Measurements from ENCODE around the gene GABRB1. TPM values are rescaled to one million over a fixed set of nuclear protein-coding genes. Genes with fewer than 3 reads are reported as not detected.

The GABRB1 gene
- total RNA-seq, 1 donor from 2014 or later = not detected

- intact Hi-C loops (cut with DNase I) = no loop called here
- no peak for TF ChIP-seq CTCF (IDR thresholded peaks at IDR 0.05)
- no peak for TF ChIP-seq POLR2A (IDR thresholded peaks at IDR 0.05)
- TF ChIP-seq POLR2AphosphoS5 (IDR thresholded peaks at IDR 0.05; ENCODE audit: insufficient read depth in 1 of 2, low read depth in 1 of 2) = no peak
- Histone ChIP-seq H3K9me3 (no peaks in the 10 kb centered on the region), H3K4me1 (no peaks in the 10 kb centered on the region), H3K27me3 (no peaks in the 10 kb centered on the region), H3K27ac (no peak overlapping the region), H3K36me3 (no peaks in the 10 kb centered on the region), H3K4me3 (no peak overlapping the region)
- DNase-seq (ENCODE audit: extremely low spot score in 2 of 2) = no peak
Observed at GRCh38 chr4:47415719-47416118, 384.4 kb downstream of the GABRB1 start.

GRCh38 chr4:47418147-47418546, 386.8 kb downstream of the GABRB1 start:
- Histone ChIP-seq H3K9me3 (no peaks in the 10 kb centered on the region), H3K4me3 (no peak overlapping the region), H3K27ac (no peak overlapping the region), H3K36me3 (no peaks in the 10 kb centered on the region), H3K27me3 (no peaks in the 10 kb centered on the region), H3K4me1 (no peaks in the 10 kb centered on the region)
- intact Hi-C loops (cut with DNase I) = no loop called here
- TF ChIP-seq POLR2AphosphoS5 (IDR thresholded peaks at IDR 0.05; ENCODE audit: insufficient read depth in 1 of 2, low read depth in 1 of 2) (no peak), POLR2A (IDR thresholded peaks at IDR 0.05) (no peak), CTCF (IDR thresholded peaks at IDR 0.05) (no peak)
- DNase-seq (ENCODE audit: extremely low spot score in 2 of 2) = no peak

GRCh38 chr4:47419296-47419695, 387.9 kb downstream of the GABRB1 start:
- Histone ChIP-seq H3K27me3 (no peaks in the 10 kb centered on the region), H3K9me3 (no peaks in the 10 kb centered on the region), H3K36me3 (no peaks in the 10 kb centered on the region), H3K4me3 (no peak overlapping the region), H3K4me1 (no peaks in the 10 kb centered on the region), H3K27ac (no peak overlapping the region)
- DNase-seq (ENCODE audit: extremely low spot score in 2 of 2) = no peak
- intact Hi-C loops (cut with DNase I) = no loop called here
- TF ChIP-seq CTCF (IDR thresholded peaks at IDR 0.05) (no peak), POLR2AphosphoS5 (IDR thresholded peaks at IDR 0.05; ENCODE audit: insufficient read depth in 1 of 2, low read depth in 1 of 2) (no peak), POLR2A (IDR thresholded peaks at IDR 0.05) (no peak)

GRCh38 chr4:47425628-47426027, 394.3 kb downstream of the GABRB1 start:
- Histone ChIP-seq H3K36me3 (no peaks in the 10 kb centered on the region), H3K4me1 (no peaks in the 10 kb centered on the region), H3K4me3 (no peak overlapping the region), H3K9me3 (no peaks in the 10 kb centered on the region), H3K27me3 (no peaks in the 10 kb centered on the region), H3K27ac (no peak overlapping the region)
- TF ChIP-seq POLR2A (IDR thresholded peaks at IDR 0.05) (no peak), POLR2AphosphoS5 (IDR thresholded peaks at IDR 0.05; ENCODE audit: insufficient read depth in 1 of 2, low read depth in 1 of 2) (no peak), CTCF (IDR thresholded peaks at IDR 0.05) (no peak)
- DNase-seq (ENCODE audit: extremely low spot score in 2 of 2) = no peak
- intact Hi-C loops (cut with DNase I) = no loop called here

GRCh38 chr4:47427935-47428334, 396.6 kb downstream of the GABRB1 start:
- Histone ChIP-seq H3K4me3 (no peak overlapping the region), H3K9me3 (no peaks in the 10 kb centered on the region), H3K36me3 (no peaks in the 10 kb centered on the region), H3K27me3 (no peaks in the 10 kb centered on the region), H3K4me1 (no peaks in the 10 kb centered on the region), H3K27ac (no peak overlapping the region)
- no peak for DNase-seq (ENCODE audit: extremely low spot score in 2 of 2)
- intact Hi-C loops (cut with DNase I) = no loop called here
- TF ChIP-seq CTCF (IDR thresholded peaks at IDR 0.05) (no peak), POLR2A (IDR thresholded peaks at IDR 0.05) (no peak), POLR2AphosphoS5 (IDR thresholded peaks at IDR 0.05; ENCODE audit: insufficient read depth in 1 of 2, low read depth in 1 of 2) (no peak)

Measured in vagina (tissue), 2 donors.